Upper lobe of left lung (tissue), 6 donors: ENCODE results near the gene SUV39H2. TPM values are rescaled to one million over a fixed set of nuclear protein-coding genes. Genes with fewer than 3 reads are reported as not detected.
"Not testable (repeated sequence)": the region's sequence is repeated elsewhere in the genome, so short reads cannot be mapped to it uniquely, and the experiment has no call there.

ENCODE experiments used
- ATAC-seq, 2 donors: fragments of 200-7000 bp; cut with Tn5 transposase; one replicate each; pipeline ENCODE4 v1.9.1; 2022; ENCODE audit warnings: mild to moderate bottlenecking in 2 of 2, moderate library complexity in 2 of 2; ENCODE audit not compliant: low FRiP score in 2 of 2
- DNase-seq, 2 donors: peaks; one replicate each; pipeline ENCODE4 v3.0.0-alpha.2; 2019 to 2020
- H3K27ac ChIP-seq, 4 donors: fragments of 200-600 bp; sonication (generic); one replicate each; pipeline ENCODE4 v1.5.1; 2016 to 2019
- H3K27me3 ChIP-seq, 4 donors: fragments of 200-600 bp; sonication (generic); one replicate each; pipeline ENCODE4 v1.5.1; 2017 to 2019
- H3K36me3 ChIP-seq, 4 donors: fragments of 200-600 bp; sonication (generic); one replicate each; pipeline ENCODE4 v1.5.1; 2016 to 2019
- H3K4me1 ChIP-seq, 4 donors: fragments of 200-600 bp; sonication (generic); one replicate each; pipeline ENCODE4 v1.5.1; 2018 to 2019
- H3K4me3 ChIP-seq, 4 donors: fragments of 200-600 bp; sonication (generic); one replicate each; pipeline ENCODE4 v1.5.1; 2017 to 2019; ENCODE audit warnings: mild to moderate bottlenecking in 2 of 4, moderate library complexity in 1 of 4
- H3K9me3 ChIP-seq, 4 donors: fragments of 200-600 bp; sonication (generic); one replicate each; pipeline ENCODE4 v1.5.1; 2018 to 2019
- EP300 ChIP-seq, 4 donors: sonication (generic); formaldehyde crosslinking; IDR thresholded peaks; one replicate each; pipeline ENCODE4 v1.5.1; 2017; ENCODE audit warnings: antibody characterized with exemption in 4 of 4, control low read depth in 2 of 4
- POLR2A ChIP-seq, 4 donors: fragments of 450-650 bp; IDR thresholded peaks; one replicate each; pipeline ENCODE4 v1.5.1; 2016 to 2017; ENCODE audit warnings: antibody characterized with exemption in 4 of 4, mild to moderate bottlenecking in 2 of 4
- POLR2AphosphoS5 ChIP-seq, 2 donors: sonication (generic); formaldehyde crosslinking; IDR thresholded peaks; one replicate each; pipeline ENCODE4 v1.5.1; 2017; ENCODE audit warnings: antibody characterized with exemption in 2 of 2
- WGBS, 2 donors: methylation state at CpG; one replicate each; pipeline ENCODE4 v1.1.5; 2017 to 2018; 5-methylcytosine and 5-hydroxymethylcytosine counted together
- total RNA-seq, 6 donors: library from RNA; depleted of rRNA in 4 of 6; stranded (reverse); fragments of >200 nt in 4 of 6; gene quantifications; one replicate each; pipeline versions ENCODE4 v1.1.0 to v1.2.1, GENCODE V29; 2016 to 2021
- TF ChIP-seq, protein P1 (sequence below), 6 experiments: fragments of 450-650 bp in 4 of 6; fragments of 200-600 bp in 2 of 6; sonication (generic) in 2 of 6; IDR thresholded peaks; one replicate each; pipeline ENCODE4 v1.5.1; 2016 to 2019; ENCODE audit warnings: antibody characterized with exemption in 6 of 6
- donor health status: DM: no; HTN: no; CAD: no; lungs with moderate emphysema.
- donor health status: DM: no; HTN: yes; CAD: no; lungs with severe emphysema.

The SUV39H2 gene
- total RNA-seq, 6 donors from 2014 or later = 1.6 to 4.9 (median 3.7) TPM

DNA sequence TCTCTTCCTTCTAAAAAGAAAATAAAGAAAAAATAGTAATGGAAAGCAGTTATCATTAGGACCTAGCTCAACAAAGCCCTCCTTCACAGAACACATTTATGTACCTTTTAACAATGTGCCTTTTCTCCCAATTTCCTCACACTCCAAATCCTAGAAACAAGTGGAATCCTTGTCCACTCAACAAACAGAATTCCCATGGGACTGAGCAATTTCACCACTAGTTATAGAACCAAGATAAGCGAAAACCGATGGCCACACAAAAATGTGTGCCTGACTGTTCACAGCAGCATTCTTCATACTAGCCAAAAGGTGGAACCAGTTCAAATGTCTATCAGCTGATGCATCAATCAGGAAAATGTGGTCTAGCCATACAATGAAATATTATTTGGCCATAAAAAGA, 57.9 kb downstream of the SUV39H2 start:
- DNase-seq (no peak), ATAC-seq (no peak)
- 100% methylated on average over 2 of the region's 2 CpGs for WGBS, 2 donors
- Histone ChIP-seq H3K36me3 (peaks cover 12 to 63% (median 30%) of the 10 kb centered on the region in 4 donors), H3K27ac (no peak overlapping the region), H3K9me3 (no peaks in the 10 kb centered on the region), H3K4me3 (no peak overlapping the region), H3K27me3 (no peaks in the 10 kb centered on the region), H3K4me1 (no peaks in the 10 kb centered on the region)
- TF ChIP-seq POLR2A (IDR thresholded peaks at IDR 0.05) = no peak
- no peak for TF ChIP-seq POLR2AphosphoS5 (IDR thresholded peaks at IDR 0.05)

DNA sequence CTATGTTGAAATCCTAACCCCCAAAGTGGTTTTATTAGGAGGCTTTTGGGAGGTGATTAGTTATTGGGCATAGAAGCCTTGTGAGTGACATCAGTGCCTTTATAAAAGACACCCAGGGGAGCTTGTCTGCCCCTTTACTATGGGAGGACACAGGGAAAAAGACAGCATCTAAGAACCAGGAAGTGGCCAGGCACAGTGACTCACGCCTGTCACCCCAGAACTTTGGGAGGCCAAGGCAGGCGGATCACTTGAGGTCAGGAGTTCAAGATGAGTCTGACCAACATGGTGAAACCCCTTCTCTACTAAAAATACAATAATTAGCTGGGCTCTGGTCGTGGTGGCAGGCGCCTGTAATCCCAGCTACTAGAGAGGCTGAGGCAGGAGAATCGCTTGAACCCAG, 60.3 kb downstream of the SUV39H2 start:
- not testable (repeated sequence) for H3K4me1 ChIP-seq, H3K27me3 ChIP-seq, H3K9me3 ChIP-seq, H3K27ac ChIP-seq, H3K4me3 ChIP-seq
- H3K36me3 ChIP-seq = peaks cover 10 to 60% (median 25%) of the 10 kb centered on the region in 4 donors
- ATAC-seq = peak in 1 of 2 donors; percentile 38
- 94% methylated on average over 3 of the region's 5 CpGs; no CpG with 5 or more reads in 1 of the 2 donors for WGBS, 2 donors
- DNase-seq = peak in 1 of 2 donors; percentile 47

DNA sequence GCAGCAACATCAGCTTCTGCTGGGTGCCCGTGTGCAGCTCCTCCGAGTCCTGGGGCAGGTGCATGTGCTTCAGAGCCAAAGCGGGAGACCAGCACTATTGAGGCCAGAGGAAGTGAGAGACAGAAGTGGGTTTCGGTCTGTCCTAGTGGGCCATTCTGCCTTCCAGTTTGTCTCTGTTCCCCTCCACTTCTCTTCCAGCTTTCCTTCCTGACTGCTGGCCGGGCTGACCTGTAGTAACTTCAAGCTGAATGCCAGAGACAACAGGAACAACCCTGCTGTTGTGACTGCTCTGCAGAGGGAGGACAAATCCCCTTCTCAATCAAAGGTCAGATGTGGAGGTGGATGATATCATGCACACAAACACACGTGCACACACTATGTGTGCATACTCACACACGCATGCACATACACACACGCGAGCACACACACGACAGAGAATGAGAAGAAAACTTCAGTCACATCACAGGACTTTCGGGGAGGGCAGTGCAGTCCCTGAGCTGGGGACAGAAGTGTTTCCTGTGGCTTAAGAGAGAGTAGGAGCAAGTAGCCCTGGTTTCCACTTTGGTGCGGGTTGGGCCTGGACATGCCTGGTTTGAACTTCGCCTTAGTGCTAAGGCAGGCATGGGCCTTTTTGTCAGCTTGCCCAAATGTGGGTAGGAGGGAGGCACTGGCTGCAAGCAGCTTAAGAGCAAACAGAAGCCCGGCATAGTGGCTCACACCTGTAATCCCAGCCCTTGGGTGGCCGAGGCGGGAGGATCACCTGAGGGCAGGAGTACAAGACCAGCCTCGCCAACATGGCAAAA, 63.7 kb downstream of the SUV39H2 start:
- ATAC-seq = not testable (repeated sequence)
- WGBS, 2 donors = 93 to 95% methylated on average over 13 to 17 of the region's 17 CpGs

DNA sequence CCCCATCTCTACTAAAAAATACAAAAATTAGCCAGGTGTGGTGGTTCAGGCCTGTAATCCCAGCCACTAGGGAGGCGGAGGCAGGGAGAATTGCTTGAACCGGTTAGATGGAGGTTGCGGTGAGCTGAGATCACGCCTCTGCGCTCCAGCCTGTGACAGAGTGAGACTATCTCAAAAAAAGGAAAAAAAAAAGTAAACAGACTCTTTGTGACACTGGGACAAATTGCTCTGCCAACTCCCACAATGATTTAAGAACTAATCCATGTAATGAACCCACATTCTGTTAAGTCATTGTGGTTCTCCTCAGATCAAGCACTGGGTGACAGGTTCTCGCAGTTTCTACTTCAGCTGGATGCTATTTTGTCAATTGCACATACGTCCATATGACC, 64.3 kb downstream of the SUV39H2 start:
- H3K9me3 ChIP-seq, H3K27ac ChIP-seq, H3K4me1 ChIP-seq, DNase-seq, H3K27me3 ChIP-seq, H3K4me3 ChIP-seq, ATAC-seq: not testable (repeated sequence)
- H3K36me3 ChIP-seq = peaks cover 2 to 63% (median 35%) of the 10 kb centered on the region in 4 donors
- 85 to 92% methylated on average over 6 to 7 of the region's 7 CpGs for WGBS, 2 donors

More for the DNA sequence above, 63.7 kb downstream of the SUV39H2 start:
- not testable (repeated sequence) for H3K27ac ChIP-seq, DNase-seq, H3K4me1 ChIP-seq, H3K4me3 ChIP-seq, H3K27me3 ChIP-seq, H3K9me3 ChIP-seq
- H3K36me3 ChIP-seq = peaks cover 2 to 61% (median 31%) of the 10 kb centered on the region in 4 donors

DNA sequence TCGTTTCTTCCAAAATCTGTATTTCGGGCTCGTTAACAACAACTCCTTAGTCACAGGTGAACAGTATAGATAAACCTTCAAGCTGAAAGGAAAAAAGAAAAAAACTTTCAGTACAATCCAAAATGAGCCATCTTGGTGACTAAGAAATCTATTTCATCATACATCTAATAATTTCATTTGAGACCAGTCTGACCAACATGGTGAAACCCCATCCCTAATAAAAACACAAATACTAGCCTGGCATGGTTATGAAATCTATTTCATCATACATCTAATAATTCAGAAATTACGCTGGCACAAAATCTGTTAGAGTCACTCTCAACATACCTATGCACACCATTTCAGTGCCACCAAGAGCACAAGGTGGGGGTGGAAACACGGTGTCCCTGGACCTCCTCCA, 66.4 kb downstream of the SUV39H2 start:
- DNase-seq (no peak), ATAC-seq (no peak)
- Histone ChIP-seq H3K9me3 (no peaks in the 10 kb centered on the region), H3K36me3 (peaks cover 2 to 64% (median 35%) of the 10 kb centered on the region in 4 donors), H3K4me1 (no peaks in the 10 kb centered on the region), H3K27ac (no peak overlapping the region), H3K4me3 (no peak overlapping the region), H3K27me3 (no peaks in the 10 kb centered on the region)
- 90 to 95% methylated on average over 5 of the region's 5 CpGs for WGBS, 2 donors
- TF ChIP-seq POLR2AphosphoS5 (IDR thresholded peaks at IDR 0.05) = no peak
- TF ChIP-seq EP300 (IDR thresholded peaks at IDR 0.05) = no peak
- TF ChIP-seq POLR2A (IDR thresholded peaks at IDR 0.05) = no peak
- TF ChIP-seq, protein P1, sequence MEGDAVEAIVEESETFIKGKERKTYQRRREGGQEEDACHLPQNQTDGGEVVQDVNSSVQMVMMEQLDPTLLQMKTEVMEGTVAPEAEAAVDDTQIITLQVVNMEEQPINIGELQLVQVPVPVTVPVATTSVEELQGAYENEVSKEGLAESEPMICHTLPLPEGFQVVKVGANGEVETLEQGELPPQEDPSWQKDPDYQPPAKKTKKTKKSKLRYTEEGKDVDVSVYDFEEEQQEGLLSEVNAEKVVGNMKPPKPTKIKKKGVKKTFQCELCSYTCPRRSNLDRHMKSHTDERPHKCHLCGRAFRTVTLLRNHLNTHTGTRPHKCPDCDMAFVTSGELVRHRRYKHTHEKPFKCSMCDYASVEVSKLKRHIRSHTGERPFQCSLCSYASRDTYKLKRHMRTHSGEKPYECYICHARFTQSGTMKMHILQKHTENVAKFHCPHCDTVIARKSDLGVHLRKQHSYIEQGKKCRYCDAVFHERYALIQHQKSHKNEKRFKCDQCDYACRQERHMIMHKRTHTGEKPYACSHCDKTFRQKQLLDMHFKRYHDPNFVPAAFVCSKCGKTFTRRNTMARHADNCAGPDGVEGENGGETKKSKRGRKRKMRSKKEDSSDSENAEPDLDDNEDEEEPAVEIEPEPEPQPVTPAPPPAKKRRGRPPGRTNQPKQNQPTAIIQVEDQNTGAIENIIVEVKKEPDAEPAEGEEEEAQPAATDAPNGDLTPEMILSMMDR (IDR thresholded peaks at IDR 0.05) = no peak

DNA sequence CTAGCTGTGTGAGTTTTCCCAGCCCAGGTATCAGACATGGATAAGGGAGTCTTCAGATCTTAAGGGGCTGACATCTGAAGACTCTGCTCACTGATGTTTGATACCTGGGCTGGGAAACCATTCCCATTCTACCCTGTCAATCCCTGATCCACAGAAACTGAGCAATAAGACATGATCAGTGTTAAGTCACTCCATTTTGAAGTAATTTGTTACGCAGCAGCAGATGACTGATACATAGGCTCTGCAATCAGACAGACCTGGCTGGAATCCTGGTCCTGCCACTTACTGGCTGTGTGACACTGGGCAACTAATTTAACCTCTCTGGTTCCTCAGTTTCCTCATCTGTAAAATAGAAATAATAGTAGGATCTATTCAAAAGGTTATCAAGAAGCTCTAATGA, 68.6 kb downstream of the SUV39H2 start:
- DNase-seq = no peak
- Histone ChIP-seq H3K9me3 (no peaks in the 10 kb centered on the region), H3K27me3 (no peaks in the 10 kb centered on the region), H3K27ac (no peak overlapping the region), H3K36me3 (peaks cover 2 to 59% (median 30%) of the 10 kb centered on the region in 4 donors), H3K4me3 (no peak overlapping the region), H3K4me1 (peaks cover 7 to 15% (median 13%) of the 10 kb centered on the region in 4 donors)
- TF ChIP-seq EP300 (IDR thresholded peaks at IDR 0.05) = no peak
- TF ChIP-seq, protein P1 (IDR thresholded peaks at IDR 0.05) = no peak
- ATAC-seq = no peak
- 100% methylated on average over 1 of the region's 1 CpG for WGBS, 2 donors

DNA sequence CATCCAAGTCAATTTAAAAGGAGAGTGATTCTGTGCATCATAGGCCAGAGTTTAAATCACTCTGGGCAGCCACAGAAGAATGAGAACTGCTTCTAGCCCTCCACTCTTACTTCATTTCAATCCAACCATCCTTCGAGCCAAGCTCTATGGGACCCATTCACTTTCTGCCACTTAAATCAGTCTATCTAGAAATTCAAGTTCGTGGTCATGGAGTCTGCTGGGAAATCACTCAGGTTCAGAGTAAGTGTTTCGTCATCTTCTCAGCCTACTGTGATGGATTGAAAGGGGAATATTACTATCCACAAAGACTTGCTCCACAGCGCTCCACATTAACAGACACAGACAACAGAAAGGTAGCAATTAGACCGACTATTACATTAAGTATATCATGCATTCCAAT, 70.6 kb downstream of the SUV39H2 start:
- no peak overlapping the region for H3K27ac ChIP-seq
- H3K4me3 ChIP-seq = no peak overlapping the region
- TF ChIP-seq EP300 (IDR thresholded peaks at IDR 0.05) (no peak), POLR2AphosphoS5 (IDR thresholded peaks at IDR 0.05) (no peak)
- TF ChIP-seq, protein P1 (IDR thresholded peaks at IDR 0.05) = no peak
- no peaks in the 10 kb centered on the region for H3K9me3 ChIP-seq
- H3K27me3 ChIP-seq = no peaks in the 10 kb centered on the region
- H3K36me3 ChIP-seq = peaks cover 0 to 40% (median 20%) of the 10 kb centered on the region in 4 donors
- peaks cover 16 to 26% (median 23%) of the 10 kb centered on the region in 4 donors for H3K4me1 ChIP-seq
- WGBS, 2 donors = 89 to 92% methylated on average over 5 of the region's 5 CpGs
- DNase-seq (no peak), ATAC-seq (no peak)
